ENCODE data around the gene SGTA.
A peak's percentile ranks its signal among the peaks of the same experiment; 100 is the strongest.
"Not testable (repeated sequence)": the region's sequence is repeated elsewhere in the genome, so short reads cannot be mapped to it uniquely, and the experiment has no call there.

Gene SGTA

GRCh38 chr19:2795827-2796658, 13.0 kb upstream of the SGTA start:
- Mint-ChIP-seq H3K9me3 (no peaks in the 10 kb centered on the region), H3K27ac (ENCODE audit: low read depth) (no peak overlapping the region), H3K4me3 (no peak overlapping the region), H3K4me1 (no peaks in the 10 kb centered on the region), H3K27me3 (no peaks in the 10 kb centered on the region), H3K36me3 (ENCODE audit: insufficient read depth) (peaks cover 10% of the 10 kb centered on the region)
- ATAC-seq (replicated peaks; ENCODE audit: extremely low read depth, poor library complexity, severe bottlenecking) (no peak), DNase-seq (ENCODE audit: low spot score in 2 of 2) (no peak)

GRCh38 chr19:2793577-2793976, 10.5 kb upstream of the SGTA start:
- Mint-ChIP-seq H3K27ac (ENCODE audit: low read depth) (no peak overlapping the region), H3K4me1 (no peaks in the 10 kb centered on the region), H3K4me3 (no peak overlapping the region), H3K9me3 (no peaks in the 10 kb centered on the region), H3K27me3 (no peaks in the 10 kb centered on the region), H3K36me3 (ENCODE audit: insufficient read depth) (peaks cover 12% of the 10 kb centered on the region)
- no peak for DNase-seq (ENCODE audit: low spot score in 2 of 2)
- no peak for ATAC-seq (replicated peaks; ENCODE audit: extremely low read depth, poor library complexity, severe bottlenecking)

- Mint-ChIP-seq H3K36me3 (ENCODE audit: insufficient read depth) (peaks cover 12% of the 10 kb centered on the region), H3K4me1 (peaks cover 3% of the 10 kb centered on the region), H3K27ac (ENCODE audit: low read depth) (no peak overlapping the region), H3K4me3 (no peak overlapping the region), H3K27me3 (no peaks in the 10 kb centered on the region), H3K9me3 (no peaks in the 10 kb centered on the region)
- DNase-seq (ENCODE audit: low spot score in 2 of 2) (no peak), ATAC-seq (replicated peaks; ENCODE audit: extremely low read depth, poor library complexity, severe bottlenecking) (no peak)
Measured at GRCh38 chr19:2793126-2793525, 10.1 kb upstream of the SGTA start.

GRCh38 chr19:2792666-2793065, 9.6 kb upstream of the SGTA start:
- not testable (repeated sequence) for ATAC-seq (replicated peaks; ENCODE audit: extremely low read depth, poor library complexity, severe bottlenecking); H3K27me3 Mint-ChIP-seq; H3K4me1 Mint-ChIP-seq; H3K4me3 Mint-ChIP-seq; DNase-seq (ENCODE audit: low spot score in 2 of 2); H3K27ac Mint-ChIP-seq (ENCODE audit: low read depth); H3K9me3 Mint-ChIP-seq
- peaks cover 11% of the 10 kb centered on the region for H3K36me3 Mint-ChIP-seq (ENCODE audit: insufficient read depth)

GRCh38 chr19:2791876-2792275, 8.8 kb upstream of the SGTA start:
- Mint-ChIP-seq H3K27me3 (no peaks in the 10 kb centered on the region), H3K4me1 (peaks cover 4% of the 10 kb centered on the region), H3K9me3 (no peaks in the 10 kb centered on the region), H3K4me3 (no peak overlapping the region), H3K27ac (ENCODE audit: low read depth) (peak overlapping the region; percentile 62), H3K36me3 (ENCODE audit: insufficient read depth) (peaks cover 9% of the 10 kb centered on the region)
- DNase-seq (ENCODE audit: low spot score in 2 of 2) = no peak
- ATAC-seq (replicated peaks; ENCODE audit: extremely low read depth, poor library complexity, severe bottlenecking) = no peak

GRCh38 chr19:2791440-2791839, 8.4 kb upstream of the SGTA start:
- H3K27ac Mint-ChIP-seq (ENCODE audit: low read depth) = no peak overlapping the region
- no peaks in the 10 kb centered on the region for H3K9me3 Mint-ChIP-seq
- H3K4me1 Mint-ChIP-seq = peaks cover 4% of the 10 kb centered on the region
- DNase-seq (ENCODE audit: low spot score in 2 of 2) (no peak), ATAC-seq (replicated peaks; ENCODE audit: extremely low read depth, poor library complexity, severe bottlenecking) (no peak)
- no peaks in the 10 kb centered on the region for H3K27me3 Mint-ChIP-seq
- peaks cover 9% of the 10 kb centered on the region for H3K36me3 Mint-ChIP-seq (ENCODE audit: insufficient read depth)
- H3K4me3 Mint-ChIP-seq = no peak overlapping the region

- Mint-ChIP-seq H3K4me3 (no peak overlapping the region), H3K9me3 (no peaks in the 10 kb centered on the region), H3K36me3 (ENCODE audit: insufficient read depth) (peaks cover 7% of the 10 kb centered on the region), H3K27ac (ENCODE audit: low read depth) (no peak overlapping the region), H3K27me3 (no peaks in the 10 kb centered on the region), H3K4me1 (peaks cover 11% of the 10 kb centered on the region)
- ATAC-seq (replicated peaks; ENCODE audit: extremely low read depth, poor library complexity, severe bottlenecking) (no peak), DNase-seq (ENCODE audit: low spot score in 2 of 2) (no peak)
Measured at GRCh38 chr19:2790557-2791271, 7.6 kb upstream of the SGTA start.

GRCh38 chr19:2790194-2790556, 7.1 kb upstream of the SGTA start:
- Mint-ChIP-seq H3K27me3 (no peaks in the 10 kb centered on the region), H3K36me3 (ENCODE audit: insufficient read depth) (peaks cover 9% of the 10 kb centered on the region), H3K4me1 (peaks cover 14% of the 10 kb centered on the region), H3K9me3 (no peaks in the 10 kb centered on the region), H3K4me3 (no peak overlapping the region), H3K27ac (ENCODE audit: low read depth) (no peak overlapping the region)
- DNase-seq (ENCODE audit: low spot score in 2 of 2) = no peak
- no peak for ATAC-seq (replicated peaks; ENCODE audit: extremely low read depth, poor library complexity, severe bottlenecking)

- Mint-ChIP-seq H3K4me1 (peaks cover 19% of the 10 kb centered on the region), H3K27ac (ENCODE audit: low read depth) (no peak overlapping the region), H3K9me3 (no peaks in the 10 kb centered on the region), H3K4me3 (peak overlapping the region; percentile 3), H3K36me3 (ENCODE audit: insufficient read depth) (peaks cover 9% of the 10 kb centered on the region), H3K27me3 (no peaks in the 10 kb centered on the region)
- no peak for ATAC-seq (replicated peaks; ENCODE audit: extremely low read depth, poor library complexity, severe bottlenecking)
- DNase-seq (ENCODE audit: low spot score in 2 of 2) = no peak
Measured at GRCh38 chr19:2788237-2788636, 5.2 kb upstream of the SGTA start.

- no peak overlapping the region for H3K27ac Mint-ChIP-seq (ENCODE audit: low read depth)
- H3K9me3 Mint-ChIP-seq = no peaks in the 10 kb centered on the region
- H3K4me3 Mint-ChIP-seq = peak overlapping the region; percentile 77
- no peak for ATAC-seq (replicated peaks; ENCODE audit: extremely low read depth, poor library complexity, severe bottlenecking)
- H3K27me3 Mint-ChIP-seq = no peaks in the 10 kb centered on the region
- H3K4me1 Mint-ChIP-seq = peaks cover 26% of the 10 kb centered on the region
- peaks cover 10% of the 10 kb centered on the region for H3K36me3 Mint-ChIP-seq (ENCODE audit: insufficient read depth)
- no peak for DNase-seq (ENCODE audit: low spot score in 2 of 2)
Measured at GRCh38 chr19:2787115-2787514, 4.0 kb upstream of the SGTA start.

GRCh38 chr19:2785244-2785997, 2.3 kb upstream of the SGTA start, which contains the start of gene THOP1:
TSS of gene THOP1 (plus strand) at chr19:2785503. CDS start at chr19:2785663, 160 bp downstream.
- H3K9me3 Mint-ChIP-seq = no peaks in the 10 kb centered on the region
- DNase-seq (ENCODE audit: low spot score in 2 of 2) (peak; percentile 89 to 98), ATAC-seq (replicated peaks; ENCODE audit: extremely low read depth, poor library complexity, severe bottlenecking) (peak; percentile 88)
- no peaks in the 10 kb centered on the region for H3K27me3 Mint-ChIP-seq
- peaks cover 14% of the 10 kb centered on the region for H3K36me3 Mint-ChIP-seq (ENCODE audit: insufficient read depth)
- peak within 1 kb of the TSS; percentile 77 for H3K4me3 Mint-ChIP-seq
- peaks cover 35% of the 10 kb centered on the region for H3K4me1 Mint-ChIP-seq
- H3K27ac Mint-ChIP-seq (ENCODE audit: low read depth) = peak within 1 kb of the TSS; percentile 76

GRCh38 chr19:2783781-2784145, 690 bp upstream of the SGTA start:
- DNase-seq (ENCODE audit: low spot score in 2 of 2) (no peak), ATAC-seq (replicated peaks; ENCODE audit: extremely low read depth, poor library complexity, severe bottlenecking) (no peak)
- H3K4me1 Mint-ChIP-seq = peaks cover 41% of the 10 kb centered on the region
- no peaks in the 10 kb centered on the region for H3K9me3 Mint-ChIP-seq
- H3K36me3 Mint-ChIP-seq (ENCODE audit: insufficient read depth) = peaks cover 9% of the 10 kb centered on the region
- H3K27me3 Mint-ChIP-seq = no peaks in the 10 kb centered on the region
- peak overlapping the region; percentile 78 for H3K4me3 Mint-ChIP-seq
- H3K27ac Mint-ChIP-seq (ENCODE audit: low read depth) = peak overlapping the region; percentile 68
